RPMI7951 (cell line): Measurements from ENCODE around the gene RALGAPA2. TPM values are rescaled to one million over a fixed set of nuclear protein-coding genes. Genes with fewer than 3 reads are reported as not detected.

Experiments
- DNase-seq: peaks from one replicate; pipeline ENCODE4 v3.0.0-alpha.2; 2012; ENCODE audit warnings: low read depth
- total RNA-seq: library from RNA; depleted of rRNA; stranded (reverse); fragments of >200 nt; shearing (Covaris generic); gene quantifications from 2 replicates; pipeline ENCODE4 v1.2.3, GENCODE V29; 2014

RALGAPA2 gene
- total RNA-seq, 1 experiment from 2014 or later, result 7.2 TPM

- DNase-seq, result no peak
Observed at GRCh38 chr20:20497242-20497978, 215.0 kb downstream of the RALGAPA2 start.

- no peak for DNase-seq
Observed at GRCh38 chr20:20495729-20496503, 216.5 kb downstream of the RALGAPA2 start.

GRCh38 chr20:20493701-20494100, 218.7 kb downstream of the RALGAPA2 start:
- DNase-seq, result no peak

- DNase-seq, result no peak
Observed at GRCh38 chr20:20492521-20493332, 219.7 kb downstream of the RALGAPA2 start.

GRCh38 chr20:20491784-20492264, 220.6 kb downstream of the RALGAPA2 start:
- no peak for DNase-seq

GRCh38 chr20:20491110-20491783, 221.2 kb downstream of the RALGAPA2 start:
- no peak for DNase-seq

GRCh38 chr20:20490673-20491072, 221.8 kb downstream of the RALGAPA2 start:
- DNase-seq, result no peak

GRCh38 chr20:20489648-20490341, 222.6 kb downstream of the RALGAPA2 start:
- no peak for DNase-seq

- DNase-seq, result peak; percentile 57
Observed at GRCh38 chr20:20489054-20489453, 223.4 kb downstream of the RALGAPA2 start.

GRCh38 chr20:20488388-20488787, 224.1 kb downstream of the RALGAPA2 start:
- peak; percentile 11 for DNase-seq

- DNase-seq, result peak; percentile 75
Observed at GRCh38 chr20:20487811-20488210, 224.6 kb downstream of the RALGAPA2 start.

- DNase-seq, result no peak
Observed at GRCh38 chr20:20483328-20483727, 229.1 kb downstream of the RALGAPA2 start.

GRCh38 chr20:20482453-20482852, 230.0 kb downstream of the RALGAPA2 start:
- no peak for DNase-seq

GRCh38 chr20:20480689-20481088, 231.8 kb downstream of the RALGAPA2 start:
- DNase-seq, result peak; percentile 75

- no peak for DNase-seq
Observed at GRCh38 chr20:20480126-20480525, 232.3 kb downstream of the RALGAPA2 start.

GRCh38 chr20:20477444-20478041, 234.9 kb downstream of the RALGAPA2 start:
- DNase-seq, result no peak

GRCh38 chr20:20476504-20476903, 235.9 kb downstream of the RALGAPA2 start:
- no peak for DNase-seq

GRCh38 chr20:20473657-20474056, 238.8 kb downstream of the RALGAPA2 start:
- no peak for DNase-seq

- DNase-seq, result no peak
Observed at GRCh38 chr20:20472684-20473274, 239.7 kb downstream of the RALGAPA2 start.

- peak; percentile 94 for DNase-seq
Observed at GRCh38 chr20:20466341-20466879, 246.0 kb downstream of the RALGAPA2 start.
